Tibial artery (tissue), 4 donors: ENCODE data around the gene EIF3D.

Source experiments
- DNase-seq, 2 donors: peaks; one replicate each; pipeline ENCODE4 v3.0.0-alpha.2; 2019
- H3K27ac ChIP-seq, 2 donors: fragments of 200-600 bp; sonication (generic) in 1 of 2; 1 replicate in 1 of 2; 2 replicates in 1 of 2; pipeline ENCODE4 v1.5.1; 2018 to 2019; ENCODE audit warnings: mild to moderate bottlenecking in 1 of 2
- H3K27me3 ChIP-seq, 2 donors: fragments of 200-600 bp; sonication (generic) in 1 of 2; one replicate each; pipeline versions ENCODE4 v1.5.1 to v1.6.0; 2016 to 2019
- H3K36me3 ChIP-seq, 3 donors: fragments of 200-600 bp; sonication (generic) in 2 of 3; one replicate each; pipeline ENCODE4 v1.5.1; 2016 to 2019; ENCODE audit warnings: mild to moderate bottlenecking in 2 of 3
- H3K4me1 ChIP-seq, 4 donors: fragments of 200-600 bp; sonication (generic) in 2 of 4; 1 replicate in 3 of 4; 2 replicates in 1 of 4; pipeline ENCODE4 v1.5.1; 2016 to 2019
- H3K4me3 ChIP-seq, 2 donors: fragments of 200-600 bp; sonication (generic) in 1 of 2; 1 replicate in 1 of 2; 2 replicates in 1 of 2; pipeline ENCODE4 v1.5.1; 2018 to 2019; ENCODE audit warnings: mild to moderate bottlenecking in 2 of 2
- H3K9me3 ChIP-seq, 3 donors: fragments of 200-600 bp; sonication (generic) in 1 of 3; one replicate each; pipeline ENCODE4 v1.5.1; 2016 to 2019
- intact Hi-C: fragments of 100-400 bp; cut with DNase I; formaldehyde crosslinking; loops from one replicate; pipeline ENCODE4 v1.15.0; 2023; ENCODE audit warnings: low total_unique reads
- TF ChIP-seq, protein P1 (sequence below), 2 experiments: fragments of 200-600 bp in 1 of 2; fragments of 450-650 bp in 1 of 2; IDR thresholded peaks; one replicate each; pipeline ENCODE4 v1.5.1; 2017 to 2019; ENCODE audit warnings: antibody characterized with exemption in 2 of 2, mild to moderate bottlenecking in 1 of 2, moderate library complexity in 1 of 2

EIF3D gene

DNA sequence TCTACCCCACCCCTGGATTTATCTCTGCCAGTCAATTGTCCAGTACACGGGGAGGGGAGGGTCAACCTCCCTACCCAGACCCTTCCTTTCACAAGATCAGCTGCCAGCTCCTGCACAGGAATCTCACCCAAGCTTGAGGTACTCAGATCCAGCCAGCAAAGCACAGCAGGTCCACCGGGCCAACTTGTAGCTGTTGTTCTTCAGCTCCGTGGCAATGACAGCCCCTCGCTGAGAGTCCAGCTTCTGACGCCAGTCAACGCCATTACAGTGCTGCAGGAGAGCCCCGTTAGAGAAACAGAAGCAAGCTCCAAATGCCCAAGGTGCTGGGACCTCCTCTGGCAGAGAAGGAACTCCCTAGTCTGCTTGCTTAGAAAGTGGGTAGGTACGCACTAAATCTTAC is 16.6 kb downstream of the EIF3D start:
- peaks cover 0 to 4% (median 2%) of the 10 kb centered on the region in 4 donors for H3K4me1 ChIP-seq
- H3K27ac ChIP-seq: no peak overlapping the region
- DNase-seq: no peak
- TF ChIP-seq, protein P1, sequence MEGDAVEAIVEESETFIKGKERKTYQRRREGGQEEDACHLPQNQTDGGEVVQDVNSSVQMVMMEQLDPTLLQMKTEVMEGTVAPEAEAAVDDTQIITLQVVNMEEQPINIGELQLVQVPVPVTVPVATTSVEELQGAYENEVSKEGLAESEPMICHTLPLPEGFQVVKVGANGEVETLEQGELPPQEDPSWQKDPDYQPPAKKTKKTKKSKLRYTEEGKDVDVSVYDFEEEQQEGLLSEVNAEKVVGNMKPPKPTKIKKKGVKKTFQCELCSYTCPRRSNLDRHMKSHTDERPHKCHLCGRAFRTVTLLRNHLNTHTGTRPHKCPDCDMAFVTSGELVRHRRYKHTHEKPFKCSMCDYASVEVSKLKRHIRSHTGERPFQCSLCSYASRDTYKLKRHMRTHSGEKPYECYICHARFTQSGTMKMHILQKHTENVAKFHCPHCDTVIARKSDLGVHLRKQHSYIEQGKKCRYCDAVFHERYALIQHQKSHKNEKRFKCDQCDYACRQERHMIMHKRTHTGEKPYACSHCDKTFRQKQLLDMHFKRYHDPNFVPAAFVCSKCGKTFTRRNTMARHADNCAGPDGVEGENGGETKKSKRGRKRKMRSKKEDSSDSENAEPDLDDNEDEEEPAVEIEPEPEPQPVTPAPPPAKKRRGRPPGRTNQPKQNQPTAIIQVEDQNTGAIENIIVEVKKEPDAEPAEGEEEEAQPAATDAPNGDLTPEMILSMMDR (IDR thresholded peaks at IDR 0.05): no peak
- H3K27me3 ChIP-seq: no peaks in the 10 kb centered on the region
- no peaks in the 10 kb centered on the region for H3K9me3 ChIP-seq
- intact Hi-C loops: no loop called here
- H3K4me3 ChIP-seq: no peak overlapping the region
- peaks cover 59 to 75% (median 70%) of the 10 kb centered on the region in 3 donors for H3K36me3 ChIP-seq

DNA sequence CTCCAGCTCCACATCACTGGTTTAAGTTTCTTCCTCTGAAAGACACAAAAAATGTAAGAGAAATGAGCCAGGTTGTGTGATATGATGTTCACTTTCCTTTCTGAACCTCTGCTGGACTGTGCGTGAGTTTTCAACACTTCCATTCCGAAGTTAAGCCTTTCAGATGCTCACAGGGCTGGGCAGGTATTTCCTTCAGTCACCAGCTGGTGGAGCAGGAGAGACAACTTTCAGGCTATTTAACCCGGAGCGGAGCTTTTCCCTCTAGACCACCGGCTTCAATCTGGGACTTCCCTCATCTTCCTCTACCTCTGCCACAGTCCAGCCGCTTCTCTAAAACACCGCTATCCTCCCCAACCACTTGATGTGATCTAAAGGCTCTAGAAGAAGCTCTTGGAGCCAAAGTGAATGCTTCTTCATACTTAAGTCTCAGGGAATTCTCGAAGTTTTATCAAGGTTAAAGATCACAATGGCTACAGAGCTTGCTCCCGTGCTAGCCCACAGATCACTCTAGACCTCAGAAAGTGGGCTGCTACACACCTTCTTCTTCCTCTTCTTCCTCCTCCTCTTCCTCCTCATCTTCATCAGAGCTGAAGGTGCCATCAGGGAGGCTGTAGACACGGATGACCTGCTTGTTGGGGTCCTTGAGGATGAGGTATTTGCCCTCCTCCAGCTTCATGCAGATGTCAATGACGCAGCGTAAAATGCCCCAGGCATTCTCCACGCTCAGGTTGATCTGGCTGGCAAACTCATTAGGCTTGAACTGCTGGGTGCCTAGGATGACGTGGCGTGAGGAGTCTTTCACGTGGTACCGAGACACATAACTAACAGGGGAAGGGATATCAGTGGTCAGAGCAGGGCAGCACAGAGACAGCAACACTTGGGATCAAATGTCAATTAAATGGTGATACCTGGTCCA is 17.7 kb downstream of the EIF3D start:
- Histone ChIP-seq H3K27me3 (no peaks in the 10 kb centered on the region), H3K27ac (no peak overlapping the region), H3K36me3 (peaks cover 48 to 64% (median 58%) of the 10 kb centered on the region in 3 donors), H3K4me1 (peaks cover 0 to 11% (median 8%) of the 10 kb centered on the region in 4 donors), H3K9me3 (no peaks in the 10 kb centered on the region), H3K4me3 (no peak overlapping the region)
- TF ChIP-seq, protein P1 (IDR thresholded peaks at IDR 0.05): peak; percentile 25 to 52
- intact Hi-C loops: no loop called here
- DNase-seq: no peak

DNA sequence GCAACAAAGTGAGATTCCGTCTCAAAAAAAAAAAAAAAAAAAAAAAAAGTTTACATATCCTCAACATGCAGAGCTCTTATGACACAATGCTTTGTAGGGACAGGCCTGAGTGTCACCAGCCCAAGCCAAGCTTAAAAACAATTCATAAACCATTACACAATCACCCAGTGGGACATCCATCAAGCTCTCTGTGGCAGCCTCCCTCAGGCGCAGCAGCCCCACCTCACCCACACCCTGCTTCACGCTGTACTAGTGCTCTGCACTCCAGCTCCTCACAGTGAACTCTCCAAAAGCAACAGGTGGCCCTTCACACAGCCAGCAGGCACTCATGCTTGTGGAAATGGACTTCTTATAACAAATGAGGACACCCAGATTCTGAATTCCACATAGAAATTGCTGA is 18.6 kb downstream of the EIF3D start:
- no peak overlapping the region for H3K4me3 ChIP-seq
- H3K4me1 ChIP-seq: peaks cover 0 to 17% (median 9%) of the 10 kb centered on the region in 4 donors
- no peak for DNase-seq
- intact Hi-C loops: no loop called here
- H3K27me3 ChIP-seq: no peaks in the 10 kb centered on the region
- H3K9me3 ChIP-seq: no peaks in the 10 kb centered on the region
- no peak overlapping the region for H3K27ac ChIP-seq
- peaks cover 40 to 56% (median 50%) of the 10 kb centered on the region in 3 donors for H3K36me3 ChIP-seq
- TF ChIP-seq, protein P1 (IDR thresholded peaks at IDR 0.05): no peak

DNA sequence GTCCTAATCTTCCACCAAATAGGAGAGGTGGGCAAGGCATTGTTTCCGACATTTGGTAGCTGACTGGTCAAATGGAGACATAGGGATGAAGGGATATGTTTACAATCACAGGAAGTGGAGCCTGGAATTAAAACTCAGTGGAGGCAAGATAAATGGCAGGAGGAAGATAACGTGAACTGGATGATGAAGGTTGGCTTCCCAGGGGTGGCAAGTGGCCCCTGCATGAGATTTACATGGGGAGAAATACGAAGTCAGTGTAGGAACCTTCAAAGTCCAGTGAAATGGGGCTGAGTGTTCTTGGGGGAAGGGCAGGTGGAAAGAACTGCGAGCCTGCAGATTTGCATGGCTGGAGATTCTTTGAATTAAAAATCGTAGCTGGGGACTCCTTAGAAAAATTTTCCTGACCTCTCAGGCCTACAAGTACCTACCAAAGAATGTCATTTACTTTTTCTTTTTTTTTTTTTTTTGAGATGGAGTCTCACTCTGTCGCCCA is 21.4 kb downstream of the EIF3D start:
- no peak for DNase-seq
- Histone ChIP-seq H3K9me3 (no peaks in the 10 kb centered on the region), H3K4me1 (peaks cover 0 to 17% (median 9%) of the 10 kb centered on the region in 4 donors), H3K4me3 (peak overlapping the region; percentile 54 to 62), H3K27ac (peak overlapping the region; percentile 74 to 82), H3K27me3 (no peaks in the 10 kb centered on the region), H3K36me3 (peaks cover 14 to 36% (median 23%) of the 10 kb centered on the region in 3 donors)
- intact Hi-C loops: no loop called here
- TF ChIP-seq, protein P1 (IDR thresholded peaks at IDR 0.05): no peak

DNA sequence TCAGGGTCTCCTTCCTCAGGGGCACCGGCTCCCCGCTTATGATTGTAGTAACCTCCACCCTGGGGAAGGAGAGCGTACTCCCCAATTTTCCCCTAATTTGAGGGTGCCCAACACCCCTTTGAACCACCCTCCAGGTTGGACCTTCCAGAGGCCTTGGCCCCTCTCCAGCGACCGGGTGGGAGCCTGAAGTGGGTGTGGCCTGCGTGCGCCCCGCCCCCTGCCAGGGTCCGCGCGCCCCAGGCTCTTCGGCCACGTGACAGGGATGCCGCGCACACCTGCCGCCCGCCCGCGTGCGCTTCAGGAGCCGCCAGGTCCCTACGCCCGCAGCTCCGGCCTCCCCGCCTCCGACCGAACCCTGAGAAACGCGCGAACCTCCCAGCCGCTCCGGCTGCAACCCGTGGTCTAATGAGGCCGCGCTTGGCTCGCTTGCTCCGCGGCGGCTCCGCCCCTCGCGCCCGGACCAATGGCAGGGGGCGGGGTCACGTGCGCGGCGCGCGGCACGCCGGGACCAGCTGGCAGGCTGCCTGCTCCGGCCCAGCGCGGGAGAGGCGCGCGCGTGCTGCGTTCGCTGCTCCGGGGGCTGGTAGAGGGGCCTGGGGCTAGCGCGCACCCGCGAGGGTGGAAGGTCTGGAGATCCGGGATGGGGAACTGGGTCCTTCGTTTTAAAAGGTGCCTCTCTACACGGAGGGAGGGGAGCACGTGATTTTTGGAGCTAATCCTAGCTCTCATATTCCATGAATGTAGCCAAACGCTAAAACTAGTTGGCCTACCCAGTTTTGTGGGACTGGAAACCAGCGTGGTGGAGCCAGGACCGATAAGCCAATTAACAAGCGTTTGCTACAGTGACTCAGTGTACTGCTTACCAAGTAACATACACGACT is 22.1 kb downstream of the EIF3D start, which contains the start of gene FOXRED2:
Gene FOXRED2, minus strand, starts transcription at position 404 of the 881 bp plus-strand sequence. CDS start 618 bp downstream, outside the sequence.
- peaks cover 0 to 17% (median 9%) of the 10 kb centered on the region in 4 donors for H3K4me1 ChIP-seq
- no peaks in the 10 kb centered on the region for H3K27me3 ChIP-seq
- peaks cover 7 to 31% (median 16%) of the 10 kb centered on the region in 3 donors for H3K36me3 ChIP-seq
- H3K4me3 ChIP-seq: peak within 1 kb of the TSS; percentile 54 to 62
- TF ChIP-seq, protein P1 (IDR thresholded peaks at IDR 0.05): no peak
- DNase-seq: peak; percentile 87 to 94
- no peaks in the 10 kb centered on the region for H3K9me3 ChIP-seq
- intact Hi-C loops: no loop called here
- peak within 1 kb of the TSS; percentile 74 to 82 for H3K27ac ChIP-seq
